CD14-positive monocyte (primary cell): Measurements from ENCODE around the gene FUS. TPM values are rescaled to one million over a fixed set of nuclear protein-coding genes. Genes with fewer than 3 reads are reported as not detected.

Source experiments
- DNase-seq, 3 donors: peaks; one replicate each; pipeline ENCODE4 v3.0.0-alpha.2; 2011 to 2022
- H2AFZ ChIP-seq: 2 replicates; pipeline ENCODE4 v1.6.0; 2012; ENCODE audit warnings: mild to moderate bottlenecking, low read depth, low read length, inconsistent platforms; ENCODE audit not compliant: insufficient read depth, poor library complexity, severe bottlenecking
- H3K27ac ChIP-seq, 2 donors: 1 replicate in 1 of 2; 2 replicates in 1 of 2; pipeline ENCODE4 v1.5.1; 2012 to 2013; ENCODE audit warnings: low read length in 2 of 2, control low read depth in 1 of 2, inconsistent platforms in 1 of 2, low read depth in 1 of 2, mild to moderate bottlenecking in 1 of 2
- H3K27me3 ChIP-seq, 2 donors: one replicate each; pipeline versions ENCODE4 v1.6.0 to v1.6.1; 2011 to 2013; ENCODE audit warnings: low read length in 2 of 2; ENCODE audit not compliant: control insufficient read depth in 2 of 2, insufficient read depth in 2 of 2
- H3K36me3 ChIP-seq, 2 donors: replicated peaks in 1 of 2; 1 replicate in 1 of 2; 2 replicates in 1 of 2; pipeline versions ENCODE4 v1.5.1 to v1.6.1; 2012 to 2013; ENCODE audit warnings: low read length in 2 of 2, control low read depth in 1 of 2, inconsistent platforms in 1 of 2, mild to moderate bottlenecking in 1 of 2; ENCODE audit not compliant: insufficient read depth in 2 of 2, control insufficient read depth in 1 of 2
- H3K4me1 ChIP-seq, 2 donors: 1 replicate in 1 of 2; 2 replicates in 1 of 2; pipeline versions ENCODE4 v1.5.1 to v1.6.1; 2012 to 2013; ENCODE audit warnings: low read length in 2 of 2, control low read depth in 1 of 2, inconsistent platforms in 1 of 2, mild to moderate bottlenecking in 1 of 2, moderate library complexity in 1 of 2; ENCODE audit not compliant: insufficient read depth in 2 of 2, control insufficient read depth in 1 of 2
- H3K4me2 ChIP-seq: replicated peaks from 2 replicates; pipeline ENCODE3; 2012; ENCODE audit warnings: low read length, moderate library complexity, mild to moderate bottlenecking; ENCODE audit not compliant: poor library complexity, severe bottlenecking; ENCODE audit errors: extremely low read depth
- H3K4me3 ChIP-seq, 3 experiments: fragments of 200-600 bp in 1 of 3; sonication (generic) in 1 of 3; replicated peaks in 1 of 3; 1 replicate in 2 of 3; 2 replicates in 1 of 3; pipeline ENCODE4 v1.5.1; 2011 to 2013; ENCODE audit warnings: low read length in 3 of 3, mild to moderate bottlenecking in 3 of 3, control low read depth in 2 of 3, low read depth in 2 of 3, inconsistent platforms in 1 of 3, moderate library complexity in 1 of 3
- H3K79me2 ChIP-seq: 2 replicates; pipeline ENCODE4 v1.6.0; 2012; ENCODE audit warnings: mild to moderate bottlenecking, control low read depth, inconsistent platforms, low read length, moderate library complexity; ENCODE audit not compliant: insufficient read depth
- H3K9ac ChIP-seq: 2 replicates; pipeline ENCODE4 v1.6.0; 2017; ENCODE audit warnings: low read length, mild to moderate bottlenecking; ENCODE audit not compliant: insufficient read depth, poor library complexity, severe bottlenecking
- H3K9me3 ChIP-seq, 2 donors: replicated peaks in 1 of 2; 1 replicate in 1 of 2; 2 replicates in 1 of 2; pipeline versions ENCODE4 v1.5.1 to v1.6.1; 2012 to 2013; ENCODE audit warnings: low read length in 2 of 2, control low read depth in 1 of 2; ENCODE audit not compliant: control insufficient read depth in 1 of 2, insufficient read depth in 1 of 2
- H4K20me1 ChIP-seq: 2 replicates; pipeline ENCODE4 v1.6.0; 2012; ENCODE audit warnings: mild to moderate bottlenecking, low read length, control low read depth, moderate library complexity; ENCODE audit not compliant: insufficient read depth
- H3K27ac Mint-ChIP-seq, 7 donors: one replicate each; pipeline ENCODE4 v1.8.0; 2020; ENCODE audit warnings: mild to moderate bottlenecking in 7 of 7, mixed read lengths in 7 of 7, moderate library complexity in 6 of 7, inconsistent platforms in 2 of 7
- H3K27me3 Mint-ChIP-seq, 3 donors: one replicate each; pipeline ENCODE4 v1.8.0; 2021 to 2022; ENCODE audit warnings: low read depth in 3 of 3, mild to moderate bottlenecking in 3 of 3, mixed read lengths in 3 of 3, moderate library complexity in 3 of 3, inconsistent platforms in 1 of 3
- H3K36me3 Mint-ChIP-seq, 2 donors: one replicate each; pipeline ENCODE4 v1.8.0; 2020; ENCODE audit warnings: mixed read lengths in 2 of 2, inconsistent platforms in 1 of 2, mild to moderate bottlenecking in 1 of 2
- H3K4me1 Mint-ChIP-seq: one replicate; pipeline ENCODE4 v1.8.0; 2020; ENCODE audit warnings: mild to moderate bottlenecking, mixed read lengths
- H3K4me3 Mint-ChIP-seq, 2 donors: one replicate each; pipeline ENCODE4 v1.8.0; 2020; ENCODE audit warnings: mild to moderate bottlenecking in 2 of 2, mixed read lengths in 2 of 2, moderate library complexity in 1 of 2
- H3K9me3 Mint-ChIP-seq, 7 donors: one replicate each; pipeline ENCODE4 v1.8.0; 2020 to 2022; ENCODE audit warnings: mixed read lengths in 7 of 7, mild to moderate bottlenecking in 6 of 7, moderate library complexity in 6 of 7, inconsistent platforms in 2 of 7
- CTCF ChIP-seq: fragments of 200-600 bp; IDR thresholded peaks from one replicate; pipeline ENCODE4 v1.8.0; 2022; ENCODE audit warnings: antibody characterized with exemption, mild to moderate bottlenecking
- WGBS: methylation state at CpG from one replicate; pipeline ENCODE4 v1.1.5; 2013; ENCODE audit warnings: missing lambda C conversion rate; ENCODE audit not compliant: insufficient coverage; 5-methylcytosine and 5-hydroxymethylcytosine counted together
- intact Hi-C, 2 donors: fragments of 100-400 bp; cut with micrococcal nuclease; formaldehyde crosslinking; loops; one replicate each; pipeline versions ENCODE4 v1.15.0 to v1.15.1; 2023
- polyA plus RNA-seq, 3 donors: library from polyadenylated mRNA; depleted of rRNA in 1 of 3; unstranded in 2 of 3; stranded (reverse) in 1 of 3; fragments of 300-500 nt in 2 of 3; fragments of >200 nt in 1 of 3; fragmentation: Illumina TruSeq in 2 of 3; gene quantifications; 1 replicate in 2 of 3; 2 replicates in 1 of 3; pipeline ENCODE4 v1.2.3, GENCODE V29; 2012 to 2021

Gene FUS
- polyA plus RNA-seq, 3 donors: 54.9 to 246 (median 78.5) TPM

GRCh38 chr16:31215287-31216162 lies 35.6 kb downstream of the FUS start:
- H3K4me3 Mint-ChIP-seq: peak overlapping the region; percentile 81 to 97
- DNase-seq: peak; percentile 30 to 40 (median 36)
- H3K79me2 ChIP-seq: no peaks in the 10 kb centered on the region
- no peaks in the 10 kb centered on the region for H3K36me3 ChIP-seq
- H3K4me1 ChIP-seq: peaks cover 34 to 40% of the 10 kb centered on the region in 2 donors
- H3K27me3 ChIP-seq: peaks cover 9 to 48% of the 10 kb centered on the region in 2 donors
- H2AFZ ChIP-seq: peak overlapping the region; percentile 89
- H3K9me3 ChIP-seq: peaks cover 0 to 4% of the 10 kb centered on the region in 2 donors
- peaks cover 16 to 17% of the 10 kb centered on the region in 2 donors for H3K36me3 Mint-ChIP-seq
- WGBS: under 1% methylated on average over 58 of the region's 63 CpGs
- peak overlapping the region in 5 of 7 donors; percentile 11 to 49 (median 27) for H3K27ac Mint-ChIP-seq
- H3K9ac ChIP-seq: peak overlapping the region; percentile 58
- peak overlapping the region; percentile 36 to 79 (median 52) for H3K4me3 ChIP-seq
- H3K4me1 Mint-ChIP-seq: peaks cover 41% of the 10 kb centered on the region
- TF ChIP-seq CTCF: no peak
- intact Hi-C loops: loop anchor here (2.0 to 10.0 kb wide), 3 partner anchors 13 to 61 kb away; partner anchors contain the start of genes ITGAM (in 2 of the 2), PRSS36 (in 1 of the 2) and PYCARD (in 1 of the 2)
- H3K27ac ChIP-seq: no peak overlapping the region
- H4K20me1 ChIP-seq: no peaks in the 10 kb centered on the region
- peaks cover 0 to 10% (median 6%) of the 10 kb centered on the region in 7 donors for H3K9me3 Mint-ChIP-seq
- H3K4me2 ChIP-seq: peak overlapping the region; percentile 90
- H3K27me3 Mint-ChIP-seq: peaks cover 55 to 67% (median 56%) of the 10 kb centered on the region in 3 donors

GRCh38 chr16:31216422-31217135 lies 36.6 kb downstream of the FUS start, which contains the start of gene PYDC1:
Gene PYDC1 (minus strand): TSS chr16:31217135. CDS start chr16:31217028, 107 bp downstream.
- no peaks in the 10 kb centered on the region for H4K20me1 ChIP-seq
- H3K79me2 ChIP-seq: no peaks in the 10 kb centered on the region
- H3K9ac ChIP-seq: peak within 1 kb of the TSS; percentile 19
- intact Hi-C loops: loop anchor here (2.0 to 10.0 kb wide), 3 partner anchors 14 to 62 kb away; partner anchors contain the start of genes ITGAM (in 2 of the 2), PRSS36 (in 1 of the 2) and PYCARD (in 1 of the 2)
- peak within 1 kb of the TSS; percentile 81 to 97 for H3K4me3 Mint-ChIP-seq
- peaks cover 34 to 41% of the 10 kb centered on the region in 2 donors for H3K4me1 ChIP-seq
- peaks cover 0 to 4% of the 10 kb centered on the region in 2 donors for H3K9me3 ChIP-seq
- no peak for TF ChIP-seq CTCF
- peak in 1 of 3 donors; percentile 36 for DNase-seq
- no peak within 1 kb of the TSS for H3K27ac ChIP-seq
- peaks cover 65 to 77% (median 65%) of the 10 kb centered on the region in 3 donors for H3K27me3 Mint-ChIP-seq
- H3K9me3 Mint-ChIP-seq: peaks cover 0 to 10% (median 7%) of the 10 kb centered on the region in 7 donors
- peak within 1 kb of the TSS; percentile 89 for H2AFZ ChIP-seq
- H3K4me2 ChIP-seq: peak within 1 kb of the TSS; percentile 90
- peak within 1 kb of the TSS in 2 of 3 experiments; percentile 52 to 79 for H3K4me3 ChIP-seq
- H3K27me3 ChIP-seq: peaks cover 9 to 55% of the 10 kb centered on the region in 2 donors
- peaks cover 42% of the 10 kb centered on the region for H3K4me1 Mint-ChIP-seq
- WGBS: 2% methylated on average over 52 of the region's 52 CpGs
- H3K27ac Mint-ChIP-seq: peak within 1 kb of the TSS in 2 of 7 donors; percentile 9 to 88
- no peaks in the 10 kb centered on the region for H3K36me3 ChIP-seq
- peaks cover 16 to 17% of the 10 kb centered on the region in 2 donors for H3K36me3 Mint-ChIP-seq
